Bronchial epithelial cell (primary cell): ENCODE results near the gene PHACTR4. TPM values are rescaled to one million over a fixed set of nuclear protein-coding genes. Genes with fewer than 3 reads are reported as not detected.
A peak's percentile ranks its signal among the peaks of the same experiment; 100 is the strongest.

ENCODE experiments used
- DNase-seq: peaks from one replicate; pipeline ENCODE4 v3.0.0-alpha.2; 2010; ENCODE audit warnings: low read depth
- FAIRE-seq: peaks from 2 replicates; lab custom pipeline; 2011; peaks lifted over from hg19 to GRCh38; lab: Jason Lieb, UNC
- H3K27me3 ChIP-seq: 2 replicates; pipeline ENCODE4 v1.5.1; 2011; ENCODE audit warnings: low read length; ENCODE audit not compliant: control insufficient read depth, insufficient read depth
- H3K36me3 ChIP-seq: 2 replicates; pipeline ENCODE4 v1.5.1; 2011; ENCODE audit warnings: low read length; ENCODE audit not compliant: control insufficient read depth, insufficient read depth
- H3K4me3 ChIP-seq: 2 replicates; pipeline ENCODE4 v1.5.1; 2011; ENCODE audit warnings: mild to moderate bottlenecking, low read depth, low read length, control low read depth
- total RNA-seq: library from RNA; depleted of rRNA; stranded (reverse); fragments of >200 nt; gene quantifications from 2 replicates; pipeline ENCODE4 v1.2.1, GENCODE V29; 2014
- TF ChIP-seq, protein P1 (sequence below): IDR thresholded peaks from 2 replicates; pipeline ENCODE4 v1.5.1; 2011; ENCODE audit warnings: mild to moderate bottlenecking, moderate library complexity, low read length, control low read depth, inconsistent platforms; ENCODE audit not compliant: insufficient read depth, severe bottlenecking

PHACTR4 gene
- total RNA-seq, 1 donor from 2014 or later = 3.2 TPM

DNA sequence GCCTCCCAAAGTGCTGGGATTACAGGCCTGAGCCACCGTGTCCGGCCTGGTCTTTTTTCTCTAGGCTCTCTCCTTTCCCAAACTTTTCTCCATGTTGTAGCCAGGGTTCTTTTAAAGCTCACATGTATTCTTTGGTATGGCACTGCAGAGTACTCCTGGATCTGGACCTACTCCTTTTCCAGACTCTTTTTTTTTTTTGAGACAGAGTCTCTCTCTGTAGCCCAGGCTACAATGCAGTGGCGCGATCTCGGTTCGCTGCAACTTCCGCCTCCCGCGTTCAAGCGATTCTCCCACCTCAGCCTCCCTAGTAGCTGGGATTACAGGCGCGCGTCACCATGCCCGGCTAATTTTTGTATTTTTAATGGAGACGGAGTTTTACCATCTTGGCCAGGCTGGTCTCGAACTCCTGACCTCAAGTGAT is 41.3 kb upstream of the PHACTR4 start:
- DNase-seq (no peak), FAIRE-seq (no peak)
- H3K4me3 ChIP-seq = peak overlapping the region; percentile 79
- peaks cover 3% of the 10 kb centered on the region for H3K36me3 ChIP-seq
- TF ChIP-seq, protein P1, sequence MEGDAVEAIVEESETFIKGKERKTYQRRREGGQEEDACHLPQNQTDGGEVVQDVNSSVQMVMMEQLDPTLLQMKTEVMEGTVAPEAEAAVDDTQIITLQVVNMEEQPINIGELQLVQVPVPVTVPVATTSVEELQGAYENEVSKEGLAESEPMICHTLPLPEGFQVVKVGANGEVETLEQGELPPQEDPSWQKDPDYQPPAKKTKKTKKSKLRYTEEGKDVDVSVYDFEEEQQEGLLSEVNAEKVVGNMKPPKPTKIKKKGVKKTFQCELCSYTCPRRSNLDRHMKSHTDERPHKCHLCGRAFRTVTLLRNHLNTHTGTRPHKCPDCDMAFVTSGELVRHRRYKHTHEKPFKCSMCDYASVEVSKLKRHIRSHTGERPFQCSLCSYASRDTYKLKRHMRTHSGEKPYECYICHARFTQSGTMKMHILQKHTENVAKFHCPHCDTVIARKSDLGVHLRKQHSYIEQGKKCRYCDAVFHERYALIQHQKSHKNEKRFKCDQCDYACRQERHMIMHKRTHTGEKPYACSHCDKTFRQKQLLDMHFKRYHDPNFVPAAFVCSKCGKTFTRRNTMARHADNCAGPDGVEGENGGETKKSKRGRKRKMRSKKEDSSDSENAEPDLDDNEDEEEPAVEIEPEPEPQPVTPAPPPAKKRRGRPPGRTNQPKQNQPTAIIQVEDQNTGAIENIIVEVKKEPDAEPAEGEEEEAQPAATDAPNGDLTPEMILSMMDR = no peak
- no peaks in the 10 kb centered on the region for H3K27me3 ChIP-seq

DNA sequence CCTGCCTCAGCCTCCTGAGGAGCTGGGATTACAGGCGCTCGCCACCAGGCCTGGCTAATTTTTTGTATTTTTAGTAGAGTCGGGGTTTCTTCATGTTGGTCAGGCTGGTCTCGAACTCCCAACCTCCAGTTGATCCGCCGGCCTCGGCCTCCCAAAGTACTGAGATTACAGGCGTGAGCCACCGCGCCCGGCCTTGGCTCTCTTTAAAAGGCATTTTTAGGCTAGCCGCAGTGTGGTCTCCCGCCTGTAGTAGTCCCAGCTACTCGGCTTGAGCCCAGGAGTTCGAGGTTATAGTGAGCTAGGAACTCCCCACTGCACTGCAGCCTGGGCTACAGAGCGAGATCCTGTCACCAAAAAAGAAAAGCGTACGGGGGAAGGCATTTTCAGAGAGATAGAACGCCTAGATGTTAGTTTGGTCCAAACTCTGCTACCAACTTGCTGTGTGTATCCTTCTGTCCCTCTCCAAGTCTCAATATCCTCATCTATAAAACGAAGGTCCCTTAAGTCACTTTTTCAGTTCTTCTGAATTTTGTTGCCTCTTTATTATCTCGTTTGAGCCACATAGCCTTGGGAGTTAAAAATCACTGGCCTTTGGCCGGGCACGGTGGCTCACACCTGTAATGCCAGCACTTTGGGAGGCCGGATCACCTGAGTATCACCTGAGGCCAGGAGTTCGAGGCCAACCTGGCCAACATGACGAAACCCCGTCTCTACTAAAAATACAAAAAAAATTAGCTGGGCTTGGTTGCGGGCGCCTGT is 40.0 kb upstream of the PHACTR4 start:
- peak overlapping the region; percentile 79 for H3K4me3 ChIP-seq
- H3K27me3 ChIP-seq = no peaks in the 10 kb centered on the region
- TF ChIP-seq, protein P1 = no peak
- FAIRE-seq (no peak), DNase-seq (peak; percentile 6)
- H3K36me3 ChIP-seq = peaks cover 6% of the 10 kb centered on the region

DNA sequence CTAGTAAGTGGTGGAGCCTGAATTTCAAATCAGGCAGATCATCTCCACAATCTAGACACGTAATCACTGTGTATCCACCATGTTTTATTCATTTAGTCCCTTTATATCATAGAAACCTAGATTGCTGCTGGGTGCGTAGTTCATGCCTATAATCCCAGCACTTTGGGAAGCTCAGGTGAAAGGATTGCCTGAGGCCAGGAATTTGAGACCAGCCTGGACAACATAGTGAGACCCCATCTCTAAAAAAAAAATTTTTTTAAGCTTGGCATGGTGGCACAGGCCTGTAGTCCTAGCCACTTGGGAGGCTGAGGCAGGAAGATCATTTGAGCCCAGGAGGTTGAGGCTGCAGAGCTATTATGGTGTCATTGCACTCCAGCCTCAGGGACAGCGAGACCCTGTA is 30.6 kb upstream of the PHACTR4 start:
- Histone ChIP-seq H3K27me3 (no peaks in the 10 kb centered on the region), H3K4me3 (no peak overlapping the region), H3K36me3 (peaks cover 3% of the 10 kb centered on the region)
- TF ChIP-seq, protein P1 = no peak
- no peak for DNase-seq
- no peak for FAIRE-seq

DNA sequence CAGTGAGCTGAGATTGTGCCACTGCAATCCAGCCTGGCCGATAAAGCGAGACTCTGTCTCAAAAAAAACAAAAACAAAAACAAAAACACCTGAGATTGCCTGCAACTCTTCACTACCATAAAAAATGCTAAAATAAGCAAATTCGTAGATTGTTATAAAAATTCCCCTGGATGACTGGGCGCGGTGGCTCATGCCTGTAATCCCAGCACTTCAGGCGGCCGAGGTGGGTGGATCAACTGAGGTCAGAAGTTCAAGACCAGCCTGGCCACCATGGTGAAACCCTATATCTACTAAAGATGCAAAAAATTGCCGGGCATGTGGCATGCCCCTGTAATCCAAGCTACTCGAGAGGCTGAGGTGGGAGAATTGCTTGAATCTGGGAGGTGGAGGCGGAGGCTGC is 30.0 kb upstream of the PHACTR4 start:
- TF ChIP-seq, protein P1 = no peak
- H3K27me3 ChIP-seq = no peaks in the 10 kb centered on the region
- H3K4me3 ChIP-seq = no peak overlapping the region
- DNase-seq (no peak), FAIRE-seq (no peak)
- peaks cover 1% of the 10 kb centered on the region for H3K36me3 ChIP-seq

DNA sequence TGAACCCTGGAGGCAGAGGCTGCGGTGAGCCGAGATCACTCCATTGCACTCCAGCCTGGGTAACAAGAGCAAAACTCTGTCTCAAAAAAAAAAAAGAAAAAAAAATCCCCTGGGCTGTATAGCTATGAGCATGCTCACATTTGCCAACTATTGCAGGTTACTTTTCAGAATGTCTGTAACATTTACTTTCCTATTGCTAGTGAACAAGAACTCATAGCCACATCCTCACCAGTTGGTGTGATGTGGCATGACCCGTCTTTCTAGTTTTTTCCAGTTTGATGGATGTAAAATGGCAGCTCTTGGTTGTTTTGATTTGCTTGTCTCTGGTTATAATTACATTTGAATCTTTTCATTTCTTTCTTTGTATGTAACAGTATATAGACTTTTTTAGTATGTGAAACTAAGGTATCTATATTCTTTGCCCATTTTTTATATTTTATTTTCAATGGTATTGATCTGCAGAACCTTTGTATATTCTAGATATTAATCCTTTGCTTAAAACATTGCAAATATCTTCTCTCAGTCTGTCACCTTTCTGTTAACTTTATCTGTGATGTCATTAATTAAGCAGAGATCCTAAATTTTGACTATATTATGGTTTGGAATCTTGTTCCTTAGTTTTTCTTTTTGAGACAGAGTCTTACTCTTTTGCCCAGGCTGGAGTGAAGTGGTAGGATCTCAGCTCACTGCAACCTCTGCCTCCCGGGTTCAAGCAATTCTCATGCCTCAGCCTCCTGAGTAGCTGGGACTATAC is 29.1 kb upstream of the PHACTR4 start:
- FAIRE-seq = no peak
- Histone ChIP-seq H3K36me3 (no peaks in the 10 kb centered on the region), H3K4me3 (no peak overlapping the region), H3K27me3 (no peaks in the 10 kb centered on the region)
- TF ChIP-seq, protein P1 = no peak
- DNase-seq = peak; percentile 7
